HepG2 (cell line): ENCODE measurements around the gene METTL22. TPM values are rescaled to one million over a fixed set of nuclear protein-coding genes. Genes with fewer than 3 reads are reported as not detected.

Source experiments
- ATAC-seq: fragments of 200-7000 bp; cut with Tn5 transposase; 3 replicates; pipeline ENCODE4 v1.9.1; 2020; ENCODE audit warnings: mild to moderate bottlenecking, moderate library complexity
- BruUV-seq: library from RNA; stranded (reverse); fragments of 400-500 nt; replicated peaks from 2 replicates; lab custom pipeline; 2021; lab: Mats Ljungman, UMichigan
- CTCF ChIA-PET: fragments of 300-600 bp; formaldehyde crosslinking; extraction: SDS; loops from one replicate; lab custom pipeline; 2021; ENCODE audit warnings: low total read pairs, inconsistent platforms, low intra/inter-chr PET ratio; lab: Yijun Ruan, JAX
- POLR2A ChIA-PET: fragments of 350-600 bp; sonication (Branson Sonifier 250); formaldehyde crosslinking; loops from one replicate; lab custom pipeline; 2020; ENCODE audit warnings: antibody characterized with exemption, inconsistent platforms; lab: Yijun Ruan, JAX
- DNase-seq: peaks from one replicate; pipeline ENCODE4 v3.0.0-alpha.2; 2015; ENCODE audit warnings: low spot score
- FAIRE-seq: peaks from 3 replicates; lab custom pipeline; 2011; peaks lifted over from hg19 to GRCh38; lab: Jason Lieb, UNC
- H2AFZ ChIP-seq: one replicate; pipeline ENCODE4 v1.6.1; 2011; ENCODE audit warnings: low read length, inconsistent platforms
- H3K27ac ChIP-seq: fragments of 300-600 bp; 3 replicates; pipeline ENCODE4 v1.8.0; 2011; ENCODE audit warnings: mixed run types, mild to moderate bottlenecking, mixed read lengths, low read length, inconsistent platforms; ENCODE audit not compliant: insufficient read depth; ENCODE audit errors: extremely low read length
- H3K27me3 ChIP-seq, 2 experiments: fragments of 200-600 bp in 1 of 2; 2 replicates in 1 of 2; 3 replicates in 1 of 2; pipeline versions ENCODE4 v1.6.0 to v1.8.0; 2011; ENCODE audit warnings: low read length in 2 of 2, mild to moderate bottlenecking in 2 of 2, moderate library complexity in 2 of 2, inconsistent platforms in 1 of 2; ENCODE audit not compliant: insufficient read depth in 2 of 2, control insufficient read depth in 1 of 2
- H3K36me3 ChIP-seq, 2 experiments: fragments of 200-600 bp in 1 of 2; replicated peaks in 1 of 2; 2 replicates in 1 of 2; 3 replicates in 1 of 2; pipeline versions ENCODE4 v1.5.1 to v1.8.0; 2011; ENCODE audit warnings: low read length in 2 of 2, inconsistent platforms in 1 of 2; ENCODE audit not compliant: insufficient read depth in 2 of 2, control insufficient read depth in 1 of 2
- H3K4me1 ChIP-seq: 2 replicates; pipeline ENCODE4 v1.5.1; 2012; ENCODE audit warnings: low read length, inconsistent platforms; ENCODE audit not compliant: insufficient read depth
- H3K4me2 ChIP-seq: 2 replicates; pipeline ENCODE4 v1.6.0; 2011; ENCODE audit warnings: low read depth, low read length, inconsistent platforms
- H3K4me3 ChIP-seq, 3 experiments: fragments of 200-600 bp in 1 of 3; sonication (generic), shearing (Covaris generic) in 1 of 3; replicated peaks in 1 of 3; 2 replicates each; pipeline ENCODE4 v1.5.1; 2011 to 2016; ENCODE audit warnings: low read length in 3 of 3, inconsistent platforms in 2 of 3, low read depth in 2 of 3, mild to moderate bottlenecking in 2 of 3, control low read depth in 1 of 3, mixed read lengths in 1 of 3; ENCODE audit not compliant: insufficient read depth in 1 of 3
- H3K79me2 ChIP-seq: one replicate; pipeline ENCODE4 v1.6.1; 2011; ENCODE audit warnings: low read length, inconsistent platforms; ENCODE audit not compliant: insufficient read depth
- H3K9ac ChIP-seq: 2 replicates; pipeline ENCODE4 v1.6.0; 2011; ENCODE audit warnings: mild to moderate bottlenecking, low read depth, low read length, inconsistent platforms; ENCODE audit not compliant: insufficient read depth
- H3K9me3 ChIP-seq: 2 replicates; pipeline ENCODE4 v1.5.1; 2012; ENCODE audit warnings: mild to moderate bottlenecking, low read length
- H4K20me1 ChIP-seq: 2 replicates; pipeline ENCODE4 v1.6.0; 2011; ENCODE audit warnings: inconsistent platforms, mild to moderate bottlenecking, low read length, moderate library complexity; ENCODE audit not compliant: insufficient read depth
- ARHGAP35 ChIP-seq: sonication (generic); formaldehyde crosslinking; IDR thresholded peaks from 2 replicates; pipeline ENCODE4 v1.9.0; 2022; ENCODE audit warnings: mild to moderate bottlenecking, inconsistent platforms, moderate library complexity, missing genetic modification reagents, borderline replicate concordance
- CBX2 ChIP-seq, 2 experiments: fragments of 200-600 bp in 1 of 2; sonication (generic); formaldehyde crosslinking in 1 of 2; IDR thresholded peaks; 2 replicates each; pipeline versions ENCODE4 v1.7.0 to v1.8.1; 2018 to 2022; ENCODE audit warnings: low read depth in 2 of 2, low read length in 1 of 2, mild to moderate bottlenecking in 1 of 2, missing genetic modification reagents in 1 of 2
- JUN ChIP-seq: sonication (generic); formaldehyde crosslinking; IDR thresholded peaks from 2 replicates; pipeline ENCODE4 v1.4.0; 2020; ENCODE audit warnings: mild to moderate bottlenecking, missing genetic modification reagents
- JUNB ChIP-seq: sonication (generic); formaldehyde crosslinking; IDR thresholded peaks from 2 replicates; pipeline ENCODE4 v1.8.0; 2022; ENCODE audit warnings: missing genetic modification reagents, mild to moderate bottlenecking, borderline replicate concordance
- JUND ChIP-seq: sonication (generic); formaldehyde crosslinking; IDR thresholded peaks from 2 replicates; pipeline ENCODE4 v1.8.0; 2022; ENCODE audit warnings: mild to moderate bottlenecking, missing genetic modification reagents
- KDM4B ChIP-seq: sonication (generic); formaldehyde crosslinking; IDR thresholded peaks from 2 replicates; pipeline ENCODE4 v1.4.0; 2020; ENCODE audit warnings: missing genetic modification reagents
- MTA1 ChIP-seq: sonication (generic); formaldehyde crosslinking; IDR thresholded peaks from 2 replicates; pipeline ENCODE4 v1.4.0; 2020; ENCODE audit warnings: missing genetic modification reagents, mild to moderate bottlenecking, borderline replicate concordance
- ZNF326 ChIP-seq: sonication (generic); formaldehyde crosslinking; IDR thresholded peaks from 2 replicates; pipeline ENCODE4 v1.4.0; 2020; ENCODE audit warnings: missing genetic modification reagents, borderline replicate concordance
- WGBS: methylation state at CpG from one replicate; pipeline ENCODE4 v1.1.6; 2017; ENCODE audit warnings: low lambda C conversion rate; 5-methylcytosine and 5-hydroxymethylcytosine counted together
- in situ Hi-C: cut with HindIII; loops from 2 replicates; pipeline ENCODE4 v1.10.0; 2017; ENCODE audit warnings: low pct_unique_long_range_greater_than_20kb; ENCODE audit not compliant: extremely low pct_ligation_motif_present
- intact Hi-C: fragments of 100-400 bp; cut with micrococcal nuclease; formaldehyde crosslinking; loops from one replicate; pipeline ENCODE4 v1.10.0; 2022; ENCODE audit not compliant: unreplicated experiment
- polyA plus RNA-seq, 8 experiments: library from polyadenylated mRNA; depleted of rRNA in 3 of 8; stranded (reverse) in 7 of 8; unstranded in 1 of 8; fragments of >200 nt; fragmentation: Illumina TruSeq in 4 of 8; extraction: Trizol in 4 of 8; gene quantifications; 2 replicates each; pipeline versions ENCODE4 v1.2.1 to v1.2.3, GENCODE V29; 2011 to 2016; ENCODE audit warnings: low read depth in 4 of 8, missing spikeins in 1 of 8, mixed read lengths in 1 of 8; ENCODE audit not compliant: insufficient read depth in 1 of 8
- total RNA-seq, 5 experiments: library from RNA; depleted of rRNA; stranded (reverse); fragments of >200 nt; fragmentation: Illumina TruSeq; extraction: Trizol; gene quantifications; 2 replicates each; pipeline ENCODE4 v1.2.3, GENCODE V29; 2016; ENCODE audit warnings: low read depth in 1 of 5
- TF ChIP-seq, protein P1 (sequence below): sonication (generic); formaldehyde crosslinking; IDR thresholded peaks from 2 replicates; pipeline ENCODE4 v1.4.0; 2020; ENCODE audit warnings: missing genetic modification reagents, borderline replicate concordance

METTL22 gene
- total and polyA plus RNA-seq, 2 of the 13 experiments (the other 11 are each of a cell fraction or from before 2014, with no cell fraction given), result 36.2 to 94.8 TPM

DNA sequence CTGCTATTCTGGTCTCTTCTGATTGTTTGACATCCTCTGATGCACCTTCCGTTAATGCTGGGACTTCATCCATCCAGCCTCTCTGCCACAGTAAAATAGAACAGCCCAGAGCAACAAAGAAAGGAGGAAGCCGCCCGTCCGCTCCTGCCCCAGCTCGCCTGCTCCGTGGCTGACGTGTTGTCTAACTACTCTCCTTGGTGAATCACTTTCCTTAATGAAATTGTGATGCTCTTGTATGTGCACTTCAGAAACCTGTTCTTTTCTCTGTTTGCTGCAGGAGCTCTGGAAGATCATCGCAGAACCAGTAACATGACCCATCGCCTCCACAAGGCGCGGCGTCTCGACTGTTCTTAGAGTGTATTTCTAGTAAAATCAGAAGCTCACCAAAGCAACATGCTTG, 24.3 kb downstream of the METTL22 start:
- no peak for TF ChIP-seq KDM4B
- TF ChIP-seq ARHGAP35, result no peak
- TF ChIP-seq MTA1, result no peak
- no peak for TF ChIP-seq JUND
- TF ChIP-seq JUNB (CRISPR knock-in tag), result no peak
- no peak for TF ChIP-seq CBX2 (IDR thresholded peaks at IDR 0.05; ENCODE audit: low read depth, low read length)
- no peak for TF ChIP-seq CBX2 (CRISPR knock-in tag; IDR thresholded peaks at IDR 0.05; ENCODE audit: low read depth)
- TF ChIP-seq ZNF326 (CRISPR knock-in tag), result no peak
- TF ChIP-seq JUN, result no peak
- TF ChIP-seq, protein P1, sequence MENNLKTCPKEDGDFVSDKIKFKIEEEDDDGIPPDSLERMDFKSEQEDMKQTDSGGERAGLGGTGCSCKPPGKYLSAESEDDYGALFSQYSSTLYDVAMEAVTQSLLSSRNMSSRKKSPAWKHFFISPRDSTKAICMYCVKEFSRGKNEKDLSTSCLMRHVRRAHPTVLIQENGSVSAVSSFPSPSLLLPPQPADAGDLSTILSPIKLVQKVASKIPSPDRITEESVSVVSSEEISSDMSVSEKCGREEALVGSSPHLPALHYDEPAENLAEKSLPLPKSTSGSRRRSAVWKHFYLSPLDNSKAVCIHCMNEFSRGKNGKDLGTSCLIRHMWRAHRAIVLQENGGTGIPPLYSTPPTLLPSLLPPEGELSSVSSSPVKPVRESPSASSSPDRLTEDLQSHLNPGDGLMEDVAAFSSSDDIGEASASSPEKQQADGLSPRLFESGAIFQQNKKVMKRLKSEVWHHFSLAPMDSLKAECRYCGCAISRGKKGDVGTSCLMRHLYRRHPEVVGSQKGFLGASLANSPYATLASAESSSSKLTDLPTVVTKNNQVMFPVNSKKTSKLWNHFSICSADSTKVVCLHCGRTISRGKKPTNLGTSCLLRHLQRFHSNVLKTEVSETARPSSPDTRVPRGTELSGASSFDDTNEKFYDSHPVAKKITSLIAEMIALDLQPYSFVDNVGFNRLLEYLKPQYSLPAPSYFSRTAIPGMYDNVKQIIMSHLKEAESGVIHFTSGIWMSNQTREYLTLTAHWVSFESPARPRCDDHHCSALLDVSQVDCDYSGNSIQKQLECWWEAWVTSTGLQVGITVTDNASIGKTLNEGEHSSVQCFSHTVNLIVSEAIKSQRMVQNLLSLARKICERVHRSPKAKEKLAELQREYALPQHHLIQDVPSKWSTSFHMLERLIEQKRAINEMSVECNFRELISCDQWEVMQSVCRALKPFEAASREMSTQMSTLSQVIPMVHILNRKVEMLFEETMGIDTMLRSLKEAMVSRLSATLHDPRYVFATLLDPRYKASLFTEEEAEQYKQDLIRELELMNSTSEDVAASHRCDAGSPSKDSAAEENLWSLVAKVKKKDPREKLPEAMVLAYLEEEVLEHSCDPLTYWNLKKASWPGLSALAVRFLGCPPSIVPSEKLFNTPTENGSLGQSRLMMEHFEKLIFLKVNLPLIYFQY (CRISPR knock-in tag), result no peak

More for the DNA sequence above, 24.3 kb downstream of the METTL22 start:
- H3K4me2 ChIP-seq, result no peak overlapping the region
- intact Hi-C loops (no loop called here), in situ Hi-C loops (no loop called here)
- ATAC-seq, result no peak
- no TSS peak for BruUV-seq
- no peaks in the 10 kb centered on the region for H3K9me3 ChIP-seq
- 95% methylated on average over 13 of the region's 13 CpGs for WGBS
- no peaks in the 10 kb centered on the region for H3K79me2 ChIP-seq
- H3K4me3 ChIP-seq, result no peak overlapping the region
- ChIA-PET CTCF (no interaction called here), POLR2A (no interaction called here)
- FAIRE-seq, result no peak
- DNase-seq, result no peak
- peaks cover 10% of the 10 kb centered on the region for H3K4me1 ChIP-seq
- H4K20me1 ChIP-seq, result no peaks in the 10 kb centered on the region
- no peak overlapping the region for H3K27ac ChIP-seq
- peaks cover 59 to 77% of the 10 kb centered on the region in 2 experiments for H3K36me3 ChIP-seq
- H2AFZ ChIP-seq, result no peak overlapping the region
- H3K27me3 ChIP-seq, result no peaks in the 10 kb centered on the region
- no peak overlapping the region for H3K9ac ChIP-seq
